Smooth muscle cell (in vitro differentiated cells): Measurements from ENCODE around the gene FOXF1. TPM values are rescaled to one million over a fixed set of nuclear protein-coding genes. Genes with fewer than 3 reads are reported as not detected.

Experiments
- DNase-seq: peaks from one replicate; lab custom pipeline; 2025; ENCODE audit not compliant: unreplicated experiment; lab: John Stamatoyannopoulos, UW
- H2AFZ ChIP-seq: fragments of 200-600 bp; sonication (generic); 2 replicates; pipeline ENCODE4 v1.6.0; 2016; ENCODE audit warnings: antibody characterized with exemption, low read depth, mild to moderate bottlenecking
- H3F3A ChIP-seq: fragments of 200-600 bp; sonication (generic); 2 replicates; pipeline ENCODE4 v1.6.0; 2017; ENCODE audit warnings: antibody characterized with exemption, low read depth
- H3K27ac ChIP-seq: fragments of 200-600 bp; sonication (generic); 2 replicates; pipeline ENCODE4 v1.5.1; 2016; ENCODE audit warnings: low read depth, mild to moderate bottlenecking
- H3K27me3 ChIP-seq: fragments of 200-600 bp; sonication (generic); 2 replicates; pipeline ENCODE4 v1.6.1; 2016; ENCODE audit warnings: low read depth, mild to moderate bottlenecking
- H3K36me3 ChIP-seq: fragments of 200-600 bp; sonication (generic); 2 replicates; pipeline ENCODE4 v1.5.1; 2016; ENCODE audit warnings: low read depth
- H3K4me1 ChIP-seq: fragments of 200-600 bp; sonication (generic); 2 replicates; pipeline ENCODE4 v1.5.1; 2016; ENCODE audit warnings: low read depth
- H3K4me2 ChIP-seq: fragments of 200-600 bp; sonication (generic); 2 replicates; pipeline ENCODE4 v1.6.0; 2016; ENCODE audit warnings: mild to moderate bottlenecking
- H3K4me3 ChIP-seq: fragments of 200-600 bp; sonication (generic); 2 replicates; pipeline ENCODE4 v1.5.1; 2016; ENCODE audit warnings: mild to moderate bottlenecking
- H3K79me2 ChIP-seq: fragments of 200-600 bp; sonication (generic); 2 replicates; pipeline ENCODE4 v1.6.0; 2016; ENCODE audit warnings: low read depth, mild to moderate bottlenecking
- H3K9ac ChIP-seq: fragments of 200-600 bp; sonication (generic); 2 replicates; pipeline ENCODE4 v1.6.0; 2016; ENCODE audit warnings: low read depth
- H3K9me3 ChIP-seq: fragments of 200-600 bp; sonication (generic); replicated peaks from 2 replicates; pipeline ENCODE4 v1.5.1; 2016; ENCODE audit warnings: low read depth
- H4K20me1 ChIP-seq: fragments of 200-600 bp; sonication (generic); 2 replicates; pipeline ENCODE4 v1.6.0; 2016; ENCODE audit warnings: low read depth
- WGBS: methylation state at CpG from one replicate; pipeline ENCODE4 v1.1.7; 2016; ENCODE audit warnings: low lambda C conversion rate; 5-methylcytosine and 5-hydroxymethylcytosine counted together
- polyA plus RNA-seq: library from polyadenylated mRNA; unstranded; fragments of >200 nt; fragmentation: Nextera tagmentation; extraction: Ambion mirVana; gene quantifications from 2 replicates; pipeline ENCODE4 v1.2.1, GENCODE V29; 2016
- total RNA-seq: library from RNA; depleted of rRNA; stranded (reverse); fragments of >200 nt; gene quantifications from 2 replicates; pipeline ENCODE4 v1.2.3, GENCODE V29; 2014
- TF ChIP-seq, protein P1 (sequence below): fragments of 200-600 bp; sonication (generic); IDR thresholded peaks from 2 replicates; pipeline ENCODE4 v1.5.1; 2017; ENCODE audit warnings: borderline replicate concordance, mild to moderate bottlenecking, antibody characterized with exemption; ENCODE audit not compliant: insufficient read depth, poor library complexity, severe bottlenecking

Gene FOXF1
- total and polyA plus RNA-seq, 2 experiments from 2014 or later, result 24.7 to 31.5 TPM

- Histone ChIP-seq H3K79me2 (no peaks in the 10 kb centered on the region), H3K27me3 (peaks cover 95% of the 10 kb centered on the region), H3K36me3 (no peaks in the 10 kb centered on the region), H3K9ac (no peak overlapping the region), H3K4me1 (peaks cover 55% of the 10 kb centered on the region), H2AFZ (no peak overlapping the region), H3F3A (peaks cover 6% of the 10 kb centered on the region), H3K4me3 (peak overlapping the region; percentile 49), H3K27ac (no peak overlapping the region), H3K4me2 (no peak overlapping the region), H4K20me1 (peaks cover under 1% of the 10 kb centered on the region), H3K9me3 (no peaks in the 10 kb centered on the region)
- WGBS, result 30% methylated on average over 15 of the region's 16 CpGs
- no peak for DNase-seq
- TF ChIP-seq, protein P1, sequence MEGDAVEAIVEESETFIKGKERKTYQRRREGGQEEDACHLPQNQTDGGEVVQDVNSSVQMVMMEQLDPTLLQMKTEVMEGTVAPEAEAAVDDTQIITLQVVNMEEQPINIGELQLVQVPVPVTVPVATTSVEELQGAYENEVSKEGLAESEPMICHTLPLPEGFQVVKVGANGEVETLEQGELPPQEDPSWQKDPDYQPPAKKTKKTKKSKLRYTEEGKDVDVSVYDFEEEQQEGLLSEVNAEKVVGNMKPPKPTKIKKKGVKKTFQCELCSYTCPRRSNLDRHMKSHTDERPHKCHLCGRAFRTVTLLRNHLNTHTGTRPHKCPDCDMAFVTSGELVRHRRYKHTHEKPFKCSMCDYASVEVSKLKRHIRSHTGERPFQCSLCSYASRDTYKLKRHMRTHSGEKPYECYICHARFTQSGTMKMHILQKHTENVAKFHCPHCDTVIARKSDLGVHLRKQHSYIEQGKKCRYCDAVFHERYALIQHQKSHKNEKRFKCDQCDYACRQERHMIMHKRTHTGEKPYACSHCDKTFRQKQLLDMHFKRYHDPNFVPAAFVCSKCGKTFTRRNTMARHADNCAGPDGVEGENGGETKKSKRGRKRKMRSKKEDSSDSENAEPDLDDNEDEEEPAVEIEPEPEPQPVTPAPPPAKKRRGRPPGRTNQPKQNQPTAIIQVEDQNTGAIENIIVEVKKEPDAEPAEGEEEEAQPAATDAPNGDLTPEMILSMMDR, result no peak
Measured at GRCh38 chr16:86495756-86496261, 14.5 kb upstream of the FOXF1 start.

- no peaks in the 10 kb centered on the region for H3K79me2 ChIP-seq
- H3K27ac ChIP-seq, result no peak overlapping the region
- WGBS, result 23% methylated on average over 34 of the region's 34 CpGs
- peak overlapping the region; percentile 89 for H3K4me2 ChIP-seq
- peaks cover 6% of the 10 kb centered on the region for H3F3A ChIP-seq
- H2AFZ ChIP-seq, result no peak overlapping the region
- TF ChIP-seq, protein P1, result no peak
- H3K27me3 ChIP-seq, result peaks cover 97% of the 10 kb centered on the region
- no peak overlapping the region for H3K9ac ChIP-seq
- peak overlapping the region; percentile 49 for H3K4me3 ChIP-seq
- no peaks in the 10 kb centered on the region for H3K9me3 ChIP-seq
- H3K36me3 ChIP-seq, result no peaks in the 10 kb centered on the region
- DNase-seq, result no peak
- H3K4me1 ChIP-seq, result peaks cover 55% of the 10 kb centered on the region
- peaks cover 3% of the 10 kb centered on the region for H4K20me1 ChIP-seq
Measured at GRCh38 chr16:86496262-86496928, 13.9 kb upstream of the FOXF1 start.

DNA sequence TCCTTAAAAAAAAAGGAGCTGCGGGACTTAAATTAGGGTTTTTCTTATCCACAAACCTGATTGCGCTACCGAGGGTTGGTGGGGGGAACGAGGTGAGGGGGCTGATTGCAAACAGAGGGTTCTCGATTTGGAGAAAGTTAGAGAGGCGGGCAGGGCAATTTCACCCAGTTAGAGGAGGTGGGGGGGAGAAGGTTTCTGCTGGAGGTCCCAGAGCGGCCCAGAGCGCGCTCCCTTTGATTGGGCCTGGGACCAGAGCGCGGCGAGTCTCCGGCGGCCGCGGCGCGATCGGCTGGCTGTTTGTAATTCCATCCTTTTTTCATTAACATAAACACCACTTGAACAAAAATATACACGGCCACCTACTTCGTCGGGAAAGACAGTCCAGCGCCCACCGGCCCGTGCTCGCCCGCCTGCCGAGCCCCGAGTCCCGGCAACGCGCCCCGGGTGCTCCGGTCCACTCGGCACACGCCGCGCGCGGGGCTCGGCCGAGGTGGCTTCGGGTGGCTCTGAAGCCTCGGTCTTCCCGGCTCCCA is 13.3 kb upstream of the FOXF1 start:
- peaks cover 97% of the 10 kb centered on the region for H3K27me3 ChIP-seq
- H3F3A ChIP-seq, result peaks cover 6% of the 10 kb centered on the region
- peak overlapping the region; percentile 89 for H3K4me2 ChIP-seq
- DNase-seq, result no peak
- no peak overlapping the region for H3K9ac ChIP-seq
- 2% methylated on average over 44 of the region's 45 CpGs for WGBS
- no peaks in the 10 kb centered on the region for H3K36me3 ChIP-seq
- H3K27ac ChIP-seq, result no peak overlapping the region
- peaks cover 3% of the 10 kb centered on the region for H4K20me1 ChIP-seq
- peaks cover 55% of the 10 kb centered on the region for H3K4me1 ChIP-seq
- H3K4me3 ChIP-seq, result peak overlapping the region; percentile 49
- TF ChIP-seq, protein P1, result no peak
- H3K9me3 ChIP-seq, result no peaks in the 10 kb centered on the region
- no peaks in the 10 kb centered on the region for H3K79me2 ChIP-seq
- H2AFZ ChIP-seq, result no peak overlapping the region
